WTC11 (cell line): ENCODE measurements around the gene IL2RA. TPM values are rescaled to one million over a fixed set of nuclear protein-coding genes. Genes with fewer than 3 reads are reported as not detected.

Experiments
- ATAC-seq: fragments of 200-7000 bp; cut with Tn5 transposase; 2 replicates; pipeline ENCODE4 v1.10.0; 2021; ENCODE audit warnings: mild to moderate bottlenecking, moderate library complexity
- CTCF ChIA-PET: fragments of 300-600 bp; sonication (Branson Sonifier 250); formaldehyde crosslinking; loops from one replicate; lab custom pipeline; 2021; ENCODE audit warnings: antibody characterized with exemption; lab: Charles Lee
- POLR2A ChIA-PET: fragments of 350-600 bp; sonication (Branson Sonifier 250); formaldehyde crosslinking; loops from one replicate; lab custom pipeline; 2021; ENCODE audit warnings: antibody characterized with exemption; lab: Charles Lee
- DNase-seq: peaks from one replicate; pipeline ENCODE4 v3.0.0; 2021; ENCODE audit warnings: low spot score
- H3K27ac Mint-ChIP-seq: 2 replicates; pipeline ENCODE4 v1.8.0; 2021; ENCODE audit warnings: mixed read lengths
- H3K27me3 Mint-ChIP-seq: 2 replicates; pipeline ENCODE4 v1.8.0; 2021; ENCODE audit warnings: low read depth, mild to moderate bottlenecking, moderate library complexity, mixed read lengths
- H3K36me3 Mint-ChIP-seq: 2 replicates; pipeline ENCODE4 v1.8.0; 2021; ENCODE audit warnings: mixed read lengths
- H3K4me1 Mint-ChIP-seq: 2 replicates; pipeline ENCODE4 v1.8.0; 2022; ENCODE audit warnings: mixed read lengths
- H3K4me3 Mint-ChIP-seq: 2 replicates; pipeline ENCODE4 v1.8.0; 2021; ENCODE audit warnings: mild to moderate bottlenecking, moderate library complexity, mixed read lengths
- H3K9me3 Mint-ChIP-seq: 2 replicates; pipeline ENCODE4 v1.8.0; 2021; ENCODE audit warnings: mixed read lengths
- AFF4 ChIP-seq: sonication (generic); formaldehyde crosslinking; IDR thresholded peaks from 2 replicates; pipeline ENCODE4 v1.8.1; 2023; ENCODE audit warnings: mild to moderate bottlenecking, missing genetic modification reagents, borderline replicate concordance
- CBFB ChIP-seq: sonication (generic); formaldehyde crosslinking; IDR thresholded peaks from 2 replicates; pipeline ENCODE4 v1.8.1; 2022; ENCODE audit warnings: mild to moderate bottlenecking, low read depth, missing genetic modification reagents
- CREB1 ChIP-seq: sonication (generic); formaldehyde crosslinking; IDR thresholded peaks from 2 replicates; pipeline ENCODE4 v1.8.0; 2023; ENCODE audit warnings: mild to moderate bottlenecking, missing genetic modification reagents
- CREM ChIP-seq: sonication (generic); formaldehyde crosslinking; IDR thresholded peaks from 2 replicates; pipeline ENCODE4 v1.8.1; 2022; ENCODE audit warnings: mild to moderate bottlenecking, missing genetic modification reagents, moderate library complexity
- GABPB1 ChIP-seq: sonication (generic); formaldehyde crosslinking; IDR thresholded peaks from 2 replicates; pipeline ENCODE4 v1.8.1; 2023; ENCODE audit warnings: mild to moderate bottlenecking, missing genetic modification reagents
- GRHL2 ChIP-seq: fragments of 250-450 bp; sonication (Bioruptor Pico); IDR thresholded peaks from 2 replicates; pipeline ENCODE4 v1.8.0; 2022; ENCODE audit warnings: mild to moderate bottlenecking, moderate library complexity; ENCODE audit not compliant: insufficient replicate concordance, severe bottlenecking
- HMGA2 ChIP-seq: fragments of 250-450 bp; sonication (Bioruptor Pico); IDR thresholded peaks from 2 replicates; pipeline ENCODE4 v1.4.0; 2021; ENCODE audit warnings: mild to moderate bottlenecking, moderate library complexity
- NFE2L1 ChIP-seq: sonication (generic); formaldehyde crosslinking; IDR thresholded peaks from 2 replicates; pipeline ENCODE4 v1.8.1; 2023; ENCODE audit warnings: missing genetic modification reagents
- USF1 ChIP-seq: sonication (generic); formaldehyde crosslinking; IDR thresholded peaks from 2 replicates; pipeline ENCODE4 v1.8.0; 2022; ENCODE audit warnings: mild to moderate bottlenecking, missing genetic modification reagents
- ZNF425 ChIP-seq: fragments of 250-450 bp; sonication (Bioruptor Pico); conservative IDR thresholded peaks from 2 replicates; pipeline ENCODE4 v1.9.0; 2021; ENCODE audit warnings: mild to moderate bottlenecking
- total RNA-seq: library from RNA; stranded (reverse); gene quantifications from 3 replicates; pipeline ENCODE4 v1.2.3, GENCODE V29; 2021
- TF ChIP-seq, protein P1 (sequence below): sonication (generic); formaldehyde crosslinking; IDR thresholded peaks from 2 replicates; pipeline ENCODE4 v1.8.1; 2023; ENCODE audit warnings: mild to moderate bottlenecking, missing genetic modification reagents, moderate library complexity
- TF ChIP-seq, protein P2 (sequence below): sonication (generic); formaldehyde crosslinking; IDR thresholded peaks from 2 replicates; pipeline ENCODE4 v1.8.1; 2023; ENCODE audit warnings: mild to moderate bottlenecking, missing genetic modification reagents, moderate library complexity
- TF ChIP-seq, protein P3 (sequence below): sonication (generic); formaldehyde crosslinking; IDR thresholded peaks from 2 replicates; pipeline ENCODE4 v1.8.1; 2022; ENCODE audit warnings: low read depth, missing genetic modification reagents, borderline replicate concordance
- TF ChIP-seq, protein P4 (sequence below): sonication (generic); formaldehyde crosslinking; conservative IDR thresholded peaks from 2 replicates; pipeline ENCODE4 v1.8.1; 2023; ENCODE audit warnings: mild to moderate bottlenecking, low read depth, missing genetic modification reagents, moderate library complexity
- TF ChIP-seq, protein P5 (sequence below): sonication (generic); formaldehyde crosslinking; IDR thresholded peaks from 2 replicates; pipeline ENCODE4 v1.8.0; 2023; ENCODE audit warnings: missing genetic modification reagents, mild to moderate bottlenecking, borderline replicate concordance
- TF ChIP-seq, protein P6 (sequence below): sonication (generic); formaldehyde crosslinking; IDR thresholded peaks from 2 replicates; pipeline ENCODE4 v1.8.1; 2022; ENCODE audit warnings: mild to moderate bottlenecking, moderate library complexity, missing genetic modification reagents

IL2RA gene
- total RNA-seq, 1 experiment from 2014 or later: 0.31 TPM

- peaks cover 9% of the 10 kb centered on the region for H3K9me3 Mint-ChIP-seq
- ChIA-PET CTCF (interaction anchor here (1.0 to 2.6 kb wide), 5 partner anchors 67 to 318 kb away, joined by 3 to 7 read pairs (median 4); no protein-coding TSS in a partner anchor), POLR2A (no interaction called here)
- no peaks in the 10 kb centered on the region for H3K27me3 Mint-ChIP-seq
- H3K4me3 Mint-ChIP-seq: no peak overlapping the region
- H3K36me3 Mint-ChIP-seq: no peaks in the 10 kb centered on the region
- ATAC-seq (no peak), DNase-seq (no peak)
- H3K4me1 Mint-ChIP-seq: peaks cover 21% of the 10 kb centered on the region
- peak overlapping the region; percentile 37; the same call in 1 of the 2 replicates for H3K27ac Mint-ChIP-seq
- TF ChIP-seq, protein P1, sequence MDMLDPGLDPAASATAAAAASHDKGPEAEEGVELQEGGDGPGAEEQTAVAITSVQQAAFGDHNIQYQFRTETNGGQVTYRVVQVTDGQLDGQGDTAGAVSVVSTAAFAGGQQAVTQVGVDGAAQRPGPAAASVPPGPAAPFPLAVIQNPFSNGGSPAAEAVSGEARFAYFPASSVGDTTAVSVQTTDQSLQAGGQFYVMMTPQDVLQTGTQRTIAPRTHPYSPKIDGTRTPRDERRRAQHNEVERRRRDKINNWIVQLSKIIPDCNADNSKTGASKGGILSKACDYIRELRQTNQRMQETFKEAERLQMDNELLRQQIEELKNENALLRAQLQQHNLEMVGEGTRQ: no peak
- no peak for TF ChIP-seq CREB1 (CRISPR knock-in tag)
- no peak for TF ChIP-seq CBFB (CRISPR knock-in tag)
- TF ChIP-seq CREM: no peak
- TF ChIP-seq, protein P2, sequence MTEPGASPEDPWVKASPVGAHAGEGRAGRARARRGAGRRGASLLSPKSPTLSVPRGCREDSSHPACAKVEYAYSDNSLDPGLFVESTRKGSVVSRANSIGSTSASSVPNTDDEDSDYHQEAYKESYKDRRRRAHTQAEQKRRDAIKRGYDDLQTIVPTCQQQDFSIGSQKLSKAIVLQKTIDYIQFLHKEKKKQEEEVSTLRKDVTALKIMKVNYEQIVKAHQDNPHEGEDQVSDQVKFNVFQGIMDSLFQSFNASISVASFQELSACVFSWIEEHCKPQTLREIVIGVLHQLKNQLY: no peak
- TF ChIP-seq, protein P3, sequence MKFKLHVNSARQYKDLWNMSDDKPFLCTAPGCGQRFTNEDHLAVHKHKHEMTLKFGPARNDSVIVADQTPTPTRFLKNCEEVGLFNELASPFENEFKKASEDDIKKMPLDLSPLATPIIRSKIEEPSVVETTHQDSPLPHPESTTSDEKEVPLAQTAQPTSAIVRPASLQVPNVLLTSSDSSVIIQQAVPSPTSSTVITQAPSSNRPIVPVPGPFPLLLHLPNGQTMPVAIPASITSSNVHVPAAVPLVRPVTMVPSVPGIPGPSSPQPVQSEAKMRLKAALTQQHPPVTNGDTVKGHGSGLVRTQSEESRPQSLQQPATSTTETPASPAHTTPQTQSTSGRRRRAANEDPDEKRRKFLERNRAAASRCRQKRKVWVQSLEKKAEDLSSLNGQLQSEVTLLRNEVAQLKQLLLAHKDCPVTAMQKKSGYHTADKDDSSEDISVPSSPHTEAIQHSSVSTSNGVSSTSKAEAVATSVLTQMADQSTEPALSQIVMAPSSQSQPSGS (CRISPR knock-in tag): no peak
- TF ChIP-seq USF1 (CRISPR knock-in tag): no peak
- TF ChIP-seq HMGA2 (CRISPR knock-in tag): no peak
- TF ChIP-seq, protein P4, sequence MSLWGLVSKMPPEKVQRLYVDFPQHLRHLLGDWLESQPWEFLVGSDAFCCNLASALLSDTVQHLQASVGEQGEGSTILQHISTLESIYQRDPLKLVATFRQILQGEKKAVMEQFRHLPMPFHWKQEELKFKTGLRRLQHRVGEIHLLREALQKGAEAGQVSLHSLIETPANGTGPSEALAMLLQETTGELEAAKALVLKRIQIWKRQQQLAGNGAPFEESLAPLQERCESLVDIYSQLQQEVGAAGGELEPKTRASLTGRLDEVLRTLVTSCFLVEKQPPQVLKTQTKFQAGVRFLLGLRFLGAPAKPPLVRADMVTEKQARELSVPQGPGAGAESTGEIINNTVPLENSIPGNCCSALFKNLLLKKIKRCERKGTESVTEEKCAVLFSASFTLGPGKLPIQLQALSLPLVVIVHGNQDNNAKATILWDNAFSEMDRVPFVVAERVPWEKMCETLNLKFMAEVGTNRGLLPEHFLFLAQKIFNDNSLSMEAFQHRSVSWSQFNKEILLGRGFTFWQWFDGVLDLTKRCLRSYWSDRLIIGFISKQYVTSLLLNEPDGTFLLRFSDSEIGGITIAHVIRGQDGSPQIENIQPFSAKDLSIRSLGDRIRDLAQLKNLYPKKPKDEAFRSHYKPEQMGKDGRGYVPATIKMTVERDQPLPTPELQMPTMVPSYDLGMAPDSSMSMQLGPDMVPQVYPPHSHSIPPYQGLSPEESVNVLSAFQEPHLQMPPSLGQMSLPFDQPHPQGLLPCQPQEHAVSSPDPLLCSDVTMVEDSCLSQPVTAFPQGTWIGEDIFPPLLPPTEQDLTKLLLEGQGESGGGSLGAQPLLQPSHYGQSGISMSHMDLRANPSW (CRISPR knock-in tag): no peak
- TF ChIP-seq GRHL2: no peak
- TF ChIP-seq AFF4 (CRISPR knock-in tag): no peak
- TF ChIP-seq, protein P5, sequence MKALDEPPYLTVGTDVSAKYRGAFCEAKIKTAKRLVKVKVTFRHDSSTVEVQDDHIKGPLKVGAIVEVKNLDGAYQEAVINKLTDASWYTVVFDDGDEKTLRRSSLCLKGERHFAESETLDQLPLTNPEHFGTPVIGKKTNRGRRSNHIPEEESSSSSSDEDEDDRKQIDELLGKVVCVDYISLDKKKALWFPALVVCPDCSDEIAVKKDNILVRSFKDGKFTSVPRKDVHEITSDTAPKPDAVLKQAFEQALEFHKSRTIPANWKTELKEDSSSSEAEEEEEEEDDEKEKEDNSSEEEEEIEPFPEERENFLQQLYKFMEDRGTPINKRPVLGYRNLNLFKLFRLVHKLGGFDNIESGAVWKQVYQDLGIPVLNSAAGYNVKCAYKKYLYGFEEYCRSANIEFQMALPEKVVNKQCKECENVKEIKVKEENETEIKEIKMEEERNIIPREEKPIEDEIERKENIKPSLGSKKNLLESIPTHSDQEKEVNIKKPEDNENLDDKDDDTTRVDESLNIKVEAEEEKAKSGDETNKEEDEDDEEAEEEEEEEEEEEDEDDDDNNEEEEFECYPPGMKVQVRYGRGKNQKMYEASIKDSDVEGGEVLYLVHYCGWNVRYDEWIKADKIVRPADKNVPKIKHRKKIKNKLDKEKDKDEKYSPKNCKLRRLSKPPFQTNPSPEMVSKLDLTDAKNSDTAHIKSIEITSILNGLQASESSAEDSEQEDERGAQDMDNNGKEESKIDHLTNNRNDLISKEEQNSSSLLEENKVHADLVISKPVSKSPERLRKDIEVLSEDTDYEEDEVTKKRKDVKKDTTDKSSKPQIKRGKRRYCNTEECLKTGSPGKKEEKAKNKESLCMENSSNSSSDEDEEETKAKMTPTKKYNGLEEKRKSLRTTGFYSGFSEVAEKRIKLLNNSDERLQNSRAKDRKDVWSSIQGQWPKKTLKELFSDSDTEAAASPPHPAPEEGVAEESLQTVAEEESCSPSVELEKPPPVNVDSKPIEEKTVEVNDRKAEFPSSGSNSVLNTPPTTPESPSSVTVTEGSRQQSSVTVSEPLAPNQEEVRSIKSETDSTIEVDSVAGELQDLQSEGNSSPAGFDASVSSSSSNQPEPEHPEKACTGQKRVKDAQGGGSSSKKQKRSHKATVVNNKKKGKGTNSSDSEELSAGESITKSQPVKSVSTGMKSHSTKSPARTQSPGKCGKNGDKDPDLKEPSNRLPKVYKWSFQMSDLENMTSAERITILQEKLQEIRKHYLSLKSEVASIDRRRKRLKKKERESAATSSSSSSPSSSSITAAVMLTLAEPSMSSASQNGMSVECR (CRISPR knock-in tag): no peak
- TF ChIP-seq GABPB1 (CRISPR knock-in tag): no peak
- TF ChIP-seq ZNF425: no peak
- TF ChIP-seq, protein P6, sequence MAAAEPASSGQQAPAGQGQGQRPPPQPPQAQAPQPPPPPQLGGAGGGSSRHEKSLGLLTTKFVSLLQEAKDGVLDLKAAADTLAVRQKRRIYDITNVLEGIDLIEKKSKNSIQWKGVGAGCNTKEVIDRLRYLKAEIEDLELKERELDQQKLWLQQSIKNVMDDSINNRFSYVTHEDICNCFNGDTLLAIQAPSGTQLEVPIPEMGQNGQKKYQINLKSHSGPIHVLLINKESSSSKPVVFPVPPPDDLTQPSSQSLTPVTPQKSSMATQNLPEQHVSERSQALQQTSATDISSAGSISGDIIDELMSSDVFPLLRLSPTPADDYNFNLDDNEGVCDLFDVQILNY (CRISPR knock-in tag): no peak
- TF ChIP-seq NFE2L1 (CRISPR knock-in tag): no peak
Measured at GRCh38 chr10:6083523-6084475, 21.6 kb upstream of the IL2RA start.
